Activated CD8-positive, alpha-beta memory T cell treated with anti-CD3 and anti-CD28 coated beads, Interleukin-2, amount 50 U/mL, for 4 hours (primary cell): ENCODE data around the gene HMGCS1.
"Not testable (repeated sequence)": the region's sequence is repeated elsewhere in the genome, so short reads cannot be mapped to it uniquely, and the experiment has no call there.

Experiments used
- DNase-seq: peaks from one replicate; pipeline ENCODE4 v3.0.0-alpha.2; 2020

The HMGCS1 gene

DNA sequence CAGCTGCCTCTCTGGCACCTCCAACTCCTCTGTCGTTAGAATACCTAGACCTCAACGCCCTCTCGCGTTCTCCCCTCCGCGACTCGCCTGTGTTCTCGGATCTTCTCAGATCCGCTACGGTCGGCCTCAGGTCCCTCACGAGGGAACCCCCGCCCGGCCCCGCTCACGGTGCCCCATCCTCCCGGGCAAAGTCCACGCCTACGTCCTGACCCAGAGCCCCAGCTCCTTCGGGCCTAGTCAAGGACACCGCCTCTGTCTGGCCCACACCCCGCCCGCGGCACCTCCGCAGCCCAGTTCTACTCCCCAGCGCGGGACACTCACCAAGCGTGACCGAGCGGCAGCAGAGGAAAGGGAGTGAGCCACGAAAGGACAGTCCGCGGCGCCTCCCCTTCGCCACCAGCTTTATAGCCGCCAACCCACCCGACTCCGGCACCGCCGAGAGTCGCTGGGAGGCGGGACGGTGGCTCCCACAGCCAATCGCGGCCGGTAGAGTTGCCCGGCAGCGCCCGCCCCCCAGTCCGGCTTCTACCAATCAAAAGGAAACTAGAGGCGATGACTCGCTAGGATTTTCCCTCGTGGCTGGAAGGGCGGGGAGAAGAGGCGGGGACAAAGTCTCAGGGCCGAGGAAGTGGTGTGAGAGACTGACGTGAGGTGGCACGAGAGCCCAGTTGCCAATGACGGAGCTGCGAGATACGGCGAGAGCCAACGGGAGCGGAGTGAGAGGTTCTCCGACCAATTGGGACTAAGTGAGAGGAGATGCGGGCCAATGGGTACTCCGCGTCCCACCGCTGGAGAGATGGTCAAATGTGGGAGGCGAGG, at the start of gene HMGCS1:
Gene HMGCS1 (minus strand): TSS at position 378 of the 819 bp plus-strand sequence. CDS start 14,447 bp downstream, outside the sequence.
- peak; percentile 98 for DNase-seq

DNA sequence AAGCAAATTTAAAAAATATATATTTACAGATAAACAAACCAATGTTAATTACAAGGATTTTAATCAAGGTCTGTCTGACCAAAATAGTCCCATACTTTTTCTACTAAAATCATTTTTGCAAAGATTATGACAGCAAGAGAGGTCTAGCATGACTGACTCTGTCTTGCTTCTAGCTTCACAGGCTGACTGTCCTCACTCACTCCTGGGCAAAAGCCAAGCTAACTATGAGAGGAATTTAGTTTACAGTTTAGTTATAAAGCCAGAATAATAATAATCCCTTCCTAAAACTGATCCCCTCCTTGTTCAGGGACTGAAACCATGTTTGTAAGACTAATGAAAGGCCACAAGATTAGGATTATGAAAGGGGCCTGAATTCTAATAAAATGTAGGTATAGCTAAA, 45.5 kb upstream of the HMGCS1 start:
- no peak for DNase-seq

DNA sequence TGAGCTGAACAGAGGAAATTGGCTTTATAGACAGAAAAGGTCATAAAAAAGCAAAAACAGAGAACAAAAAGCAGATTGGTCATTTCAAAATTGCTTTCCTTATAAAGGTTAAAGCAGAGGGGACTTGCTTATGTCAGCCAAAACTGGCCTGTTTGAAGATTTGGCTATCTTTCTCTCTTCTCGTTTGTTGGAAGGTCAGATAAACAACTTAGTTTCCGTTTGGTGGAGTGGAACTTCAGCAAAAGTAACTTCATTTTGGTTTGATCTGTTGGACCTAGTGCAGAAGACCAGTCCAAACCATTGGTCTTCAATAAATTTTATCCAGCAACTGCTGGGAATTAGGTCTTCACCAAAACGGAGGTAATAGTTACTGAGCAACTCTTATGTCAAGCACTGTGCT, 45.1 kb upstream of the HMGCS1 start:
- DNase-seq, result no peak

DNA sequence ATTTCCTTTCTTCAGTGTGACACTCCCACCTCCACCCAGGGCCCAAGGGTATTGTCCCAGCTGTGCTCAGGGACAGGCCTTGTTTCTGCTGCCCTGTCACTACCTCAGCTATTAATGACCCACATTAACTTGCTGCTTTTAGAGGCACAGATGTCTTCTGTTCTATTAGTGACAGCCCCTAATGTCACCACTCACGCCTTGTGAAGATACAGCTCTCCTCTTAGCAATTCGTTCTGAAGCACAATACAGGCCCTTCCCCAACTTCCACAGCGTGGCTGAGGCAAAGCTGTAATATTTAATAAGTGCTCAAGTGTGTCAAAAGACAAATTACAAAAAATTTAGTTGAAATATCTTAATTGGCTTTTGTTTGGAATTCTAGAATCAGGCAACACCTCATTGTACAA, 44.7 kb upstream of the HMGCS1 start:
- no peak for DNase-seq

DNA sequence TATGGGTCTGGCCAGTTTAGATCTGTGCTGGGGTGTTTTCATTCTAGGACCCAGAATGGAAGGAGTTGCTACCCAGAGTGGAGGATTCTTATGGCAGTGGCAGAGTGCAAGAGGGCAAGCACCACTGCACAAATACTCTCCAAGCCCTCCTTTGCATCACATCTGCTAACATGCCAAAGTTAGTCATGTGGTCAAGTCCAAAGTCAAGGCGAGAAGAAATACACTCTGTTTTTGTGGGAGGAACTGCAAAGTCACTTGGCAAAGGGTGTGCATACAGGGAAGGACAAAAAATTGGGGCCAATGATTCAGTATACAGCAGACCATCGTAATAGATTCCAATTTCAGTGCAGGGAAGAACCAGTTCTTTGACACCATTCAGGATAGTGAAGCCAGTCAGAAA, 43.9 kb upstream of the HMGCS1 start:
- no peak for DNase-seq

DNA sequence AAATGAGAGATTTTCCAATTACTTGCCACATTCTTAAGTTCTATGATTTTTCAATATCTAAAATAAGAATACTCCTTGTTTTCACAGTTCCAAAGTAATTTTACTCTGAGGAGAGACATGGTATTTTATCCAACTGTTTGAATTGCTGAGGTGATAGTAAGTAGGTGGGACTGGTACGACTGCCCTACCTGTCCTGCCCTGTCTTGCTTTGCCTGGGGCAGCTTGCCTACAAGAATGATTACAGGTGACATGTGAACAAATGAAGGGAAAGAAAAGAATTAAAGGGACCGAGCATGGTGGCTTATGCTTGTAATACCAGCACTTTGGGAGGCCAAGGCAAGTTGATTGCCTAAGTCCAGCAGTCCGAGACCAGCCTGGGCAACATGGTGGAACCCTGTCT, 41.6 kb upstream of the HMGCS1 start:
- no peak for DNase-seq

DNA sequence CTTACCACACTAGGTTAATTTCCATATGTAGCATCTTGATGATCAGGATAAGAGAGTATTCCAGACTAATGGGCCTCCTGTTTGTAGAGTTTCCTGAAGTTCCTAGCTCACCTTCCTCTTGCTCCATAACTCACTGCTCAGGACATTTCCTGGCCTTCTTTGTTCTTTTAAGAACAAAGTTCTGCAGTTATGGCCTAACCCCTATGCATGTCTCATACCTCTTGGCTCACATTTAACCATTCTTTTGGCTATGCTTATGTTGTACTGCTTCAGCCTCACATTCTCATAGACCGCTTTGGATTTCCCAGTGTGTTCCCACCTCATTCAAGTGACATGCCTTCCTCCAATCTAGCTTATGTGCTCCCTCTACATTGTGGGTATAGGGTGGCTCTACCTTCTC, 40.5 kb upstream of the HMGCS1 start:
- no peak for DNase-seq

DNA sequence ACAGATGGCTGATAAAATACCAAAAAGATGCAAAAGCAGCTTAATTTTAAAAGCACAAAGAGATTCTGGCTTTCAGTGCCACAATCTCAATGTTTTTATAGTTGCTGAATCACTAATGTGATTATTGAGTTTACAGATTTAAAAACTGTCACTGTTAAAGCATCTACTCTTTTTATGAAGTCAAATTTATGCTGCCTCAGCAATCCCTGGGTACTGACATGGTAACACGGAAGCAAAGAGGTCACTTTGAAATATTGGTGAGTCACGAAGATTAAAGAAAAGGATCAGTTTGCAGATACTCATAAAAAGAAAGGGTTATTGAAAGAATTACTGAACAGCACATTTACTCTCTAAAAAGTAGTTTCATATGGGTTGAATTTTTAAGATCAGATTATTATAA, 39.7 kb upstream of the HMGCS1 start:
- DNase-seq, result no peak

DNA sequence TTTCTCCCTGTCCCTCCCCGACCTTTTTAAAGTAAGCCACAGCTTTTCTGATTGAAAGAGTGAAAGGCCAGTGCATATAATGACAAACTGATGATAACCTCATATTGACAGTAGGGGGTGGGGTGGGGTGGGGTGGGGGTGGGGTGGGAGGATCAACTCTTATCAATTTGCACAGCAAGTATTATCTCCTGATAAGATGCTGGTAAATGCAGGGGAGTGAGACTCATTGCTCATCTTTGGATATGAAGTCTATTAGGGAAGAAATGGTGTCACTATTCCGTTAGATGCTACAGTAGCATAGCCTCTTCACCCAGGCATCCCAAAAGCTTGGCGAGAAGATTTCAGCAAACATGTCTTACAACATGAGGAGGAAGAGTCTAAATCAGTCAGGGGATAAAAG, 38.9 kb upstream of the HMGCS1 start:
- DNase-seq, result no peak

DNA sequence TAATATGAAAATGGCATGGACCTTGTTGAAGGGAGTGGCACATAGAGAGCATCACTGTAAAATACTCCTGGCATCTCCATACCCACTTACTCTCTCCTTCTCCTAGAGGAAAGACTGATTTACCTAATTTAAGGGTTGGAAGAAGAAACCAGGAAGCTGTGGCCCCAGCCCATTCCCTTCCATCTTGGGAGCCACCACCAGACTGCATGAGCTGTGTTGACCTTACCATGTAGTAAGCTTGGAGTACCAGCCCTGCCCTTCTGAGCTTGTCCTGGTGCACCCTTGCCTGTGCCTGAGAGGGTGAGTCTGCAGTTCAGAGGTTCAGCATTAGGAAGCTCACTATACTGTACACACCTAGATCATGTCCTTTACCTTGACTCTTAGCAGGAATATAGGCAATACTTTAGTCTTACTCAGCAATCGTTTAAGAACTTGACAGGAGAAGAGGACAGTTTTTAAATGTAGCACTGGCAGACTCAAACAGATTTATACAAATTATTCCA, 35.7 kb upstream of the HMGCS1 start:
- no peak for DNase-seq

DNA sequence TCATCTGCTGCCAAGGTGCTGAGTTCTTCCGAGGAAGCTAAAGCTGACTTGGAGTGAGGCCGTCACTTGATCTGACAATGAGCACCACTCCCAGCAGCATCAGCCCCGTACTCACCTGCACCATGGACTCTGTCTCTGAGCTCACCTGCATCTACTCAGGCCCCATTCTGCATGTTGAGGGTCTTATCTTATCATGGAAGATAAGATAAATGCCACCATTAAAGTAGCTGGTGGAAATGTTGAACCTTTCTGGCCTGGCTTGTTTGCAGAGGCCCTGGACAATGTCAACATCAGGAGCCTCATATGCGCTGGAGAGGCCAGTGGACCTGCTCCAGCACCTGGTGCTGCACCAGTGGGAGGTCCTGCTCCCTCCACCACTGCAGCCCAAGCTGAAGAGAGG, 35.0 kb upstream of the HMGCS1 start:
- DNase-seq, result no peak

DNA sequence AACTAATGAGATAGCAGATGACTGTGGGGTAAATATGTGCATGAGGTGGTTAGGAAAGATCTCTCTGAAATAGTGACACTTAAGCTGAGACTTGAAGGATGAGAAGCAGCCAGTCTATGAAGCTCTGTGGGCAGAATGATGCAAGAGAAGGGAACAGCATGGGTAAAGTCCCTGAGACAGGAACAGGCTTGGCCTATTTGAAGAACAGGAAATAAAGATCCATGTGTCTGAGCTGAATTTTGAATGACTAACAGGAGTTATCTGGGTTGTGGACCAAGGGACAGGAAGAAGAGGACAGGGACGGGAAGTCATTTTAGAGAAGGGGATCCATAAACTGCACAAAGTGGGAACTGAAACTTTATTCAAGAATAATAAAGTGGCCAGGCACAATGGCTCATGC, 25.6 kb upstream of the HMGCS1 start:
- no peak for DNase-seq

DNA sequence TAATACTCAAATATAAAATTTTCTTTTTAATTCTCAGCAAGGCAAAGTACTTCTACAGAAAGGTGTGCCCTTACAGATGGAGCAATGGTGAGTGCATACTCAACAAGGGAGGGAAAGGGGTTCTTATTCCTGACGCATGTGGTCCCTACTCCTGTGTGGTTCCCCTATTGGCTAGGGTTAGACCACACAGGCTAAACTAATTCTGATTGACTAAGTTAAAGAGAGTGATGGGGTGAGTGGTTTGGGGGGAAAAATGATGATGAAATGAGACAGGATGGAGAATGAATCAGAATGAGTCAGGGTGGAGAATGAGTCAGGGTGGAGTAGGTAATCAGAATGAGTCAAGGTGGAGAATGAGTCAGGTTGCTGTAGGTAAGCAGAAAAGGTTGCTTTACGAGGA, 22.9 kb upstream of the HMGCS1 start:
- DNase-seq, result no peak

DNA sequence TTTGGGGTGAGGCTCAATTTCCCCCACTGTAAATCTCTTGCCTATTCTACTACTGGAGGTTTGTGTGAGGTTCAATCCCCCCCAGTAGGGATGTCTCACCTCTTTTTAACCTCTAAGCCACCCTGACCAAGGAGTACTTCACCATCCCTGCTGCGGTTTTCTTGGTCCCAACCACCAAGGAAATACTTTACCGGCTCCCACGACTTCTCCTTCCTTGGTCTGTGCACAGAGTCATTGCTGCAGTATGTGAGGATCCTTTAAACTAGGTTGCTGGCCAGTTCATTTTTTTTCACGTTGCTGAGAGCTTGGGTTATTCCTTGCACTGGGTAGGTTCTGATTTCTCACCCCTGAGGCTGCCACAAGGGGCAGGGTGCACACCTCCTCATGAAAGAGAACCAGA, 22.5 kb upstream of the HMGCS1 start:
- no peak for DNase-seq

DNA sequence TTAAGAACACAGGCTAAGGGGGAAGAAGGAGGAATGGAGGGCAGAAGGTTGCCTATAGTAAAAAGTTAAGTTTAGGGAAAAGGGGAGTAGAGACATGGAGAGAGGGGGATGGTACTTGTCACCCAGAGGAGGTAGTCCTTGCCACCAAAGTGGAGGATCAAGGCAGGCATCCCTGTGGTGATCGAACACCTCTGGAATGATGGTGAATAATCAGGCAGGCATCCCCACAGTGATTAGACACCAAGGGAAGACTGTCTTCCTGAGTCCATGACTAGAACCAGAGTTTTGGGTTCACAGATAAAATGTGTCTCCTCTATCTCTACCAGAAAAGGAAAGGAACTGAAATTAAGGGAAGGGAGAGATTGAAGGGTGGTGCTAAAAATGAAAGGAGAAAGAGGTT, 19.2 kb upstream of the HMGCS1 start:
- DNase-seq, result no peak

DNA sequence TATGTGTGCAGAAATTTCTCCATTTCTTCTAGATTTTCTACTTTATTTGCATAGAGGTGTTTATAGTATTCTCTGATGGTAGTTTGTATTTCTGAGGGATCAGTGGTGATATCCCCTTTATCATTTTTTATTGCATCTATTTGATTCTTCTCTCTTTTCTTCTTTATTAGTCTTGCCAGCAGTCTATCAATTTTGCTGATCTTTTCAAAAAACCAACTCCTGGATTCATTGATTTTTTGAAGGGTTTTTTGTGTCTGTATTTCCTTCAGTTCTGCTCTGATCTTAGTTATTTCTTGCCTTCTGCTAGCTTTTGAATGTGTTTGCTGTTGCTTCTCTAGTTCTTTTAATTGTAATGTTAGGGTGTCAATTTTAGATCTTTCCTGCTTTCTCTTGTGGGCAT, 12.4 kb upstream of the HMGCS1 start:
- not testable (repeated sequence) for DNase-seq

DNA sequence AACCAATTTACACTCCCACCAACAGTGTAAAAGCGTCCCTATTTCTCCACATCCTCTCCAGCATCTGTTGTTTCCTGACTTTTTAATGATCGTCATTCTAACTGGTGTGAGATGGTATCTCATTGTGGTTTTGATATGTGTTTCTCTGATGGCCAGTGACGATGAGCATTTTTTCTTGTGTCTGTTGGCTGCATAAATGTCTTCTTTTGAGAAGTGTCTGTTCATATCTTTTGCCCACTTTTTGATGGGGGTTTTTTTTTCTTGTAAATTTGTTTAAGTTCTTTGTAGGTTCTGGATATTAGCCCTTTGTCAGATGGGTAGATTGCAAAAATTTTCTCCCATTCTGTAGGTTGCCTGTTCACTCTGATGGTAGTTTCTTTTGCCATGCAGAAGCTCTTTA, 10.3 kb upstream of the HMGCS1 start:
- DNase-seq, result not testable (repeated sequence)

DNA sequence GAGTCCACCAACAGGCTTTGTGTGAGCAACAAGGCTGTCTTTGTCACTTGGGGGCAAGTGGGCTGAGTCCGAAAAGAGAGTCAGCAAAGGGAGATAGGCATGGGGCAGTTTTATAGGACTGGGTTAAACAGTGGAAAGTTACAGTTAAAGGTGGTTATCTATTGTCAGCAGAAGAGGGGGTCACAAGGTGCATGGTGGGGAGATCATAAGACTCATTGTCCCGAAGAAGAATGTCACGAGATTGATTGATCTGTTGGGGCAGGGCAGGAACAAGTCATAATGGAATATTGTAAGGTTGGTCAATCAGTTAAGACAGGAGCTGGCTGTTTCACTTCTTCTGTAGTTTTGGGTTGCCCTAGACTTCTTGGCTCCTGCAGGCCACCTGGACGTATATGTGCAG, 7.6 kb upstream of the HMGCS1 start:
- no peak for DNase-seq

DNA sequence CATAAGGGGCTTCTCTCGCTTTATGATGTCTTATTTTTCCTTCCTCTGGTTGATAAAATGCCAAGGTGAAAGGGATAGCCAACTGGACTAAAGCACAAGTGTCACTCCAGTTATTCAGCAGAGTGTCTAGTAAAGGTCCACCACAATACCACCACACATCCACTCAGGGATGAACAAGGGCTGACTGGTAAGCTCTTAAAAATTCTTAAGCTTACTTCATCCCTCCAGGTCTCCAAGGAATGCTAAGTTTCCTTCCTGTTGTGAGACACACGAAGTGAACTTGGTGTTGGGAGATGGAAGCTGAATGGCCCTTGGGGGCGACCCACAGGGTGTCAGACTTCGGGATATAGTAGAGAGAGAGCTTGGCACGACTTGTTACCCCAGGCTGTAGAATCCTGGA, 3.2 kb upstream of the HMGCS1 start:
- no peak for DNase-seq

DNA sequence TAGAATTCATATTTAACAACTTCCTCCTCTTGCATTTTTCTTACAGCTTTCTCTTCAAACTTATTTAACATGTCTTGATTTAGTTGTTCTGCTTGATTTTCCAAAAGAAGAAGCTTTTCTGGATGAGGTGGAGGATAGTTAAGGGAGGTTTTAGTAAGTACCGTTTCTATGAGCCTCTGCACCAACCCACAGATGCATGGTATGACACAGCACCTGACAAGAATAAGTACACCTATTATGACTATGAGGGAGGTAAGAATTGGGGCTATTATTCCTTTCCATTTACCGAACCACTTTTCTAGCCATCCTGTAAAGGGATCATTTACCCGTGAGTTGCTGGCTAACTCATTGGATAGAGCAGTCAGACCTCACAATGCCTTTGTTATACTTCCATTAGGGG, 2.5 kb upstream of the HMGCS1 start:
- no peak for DNase-seq

DNA sequence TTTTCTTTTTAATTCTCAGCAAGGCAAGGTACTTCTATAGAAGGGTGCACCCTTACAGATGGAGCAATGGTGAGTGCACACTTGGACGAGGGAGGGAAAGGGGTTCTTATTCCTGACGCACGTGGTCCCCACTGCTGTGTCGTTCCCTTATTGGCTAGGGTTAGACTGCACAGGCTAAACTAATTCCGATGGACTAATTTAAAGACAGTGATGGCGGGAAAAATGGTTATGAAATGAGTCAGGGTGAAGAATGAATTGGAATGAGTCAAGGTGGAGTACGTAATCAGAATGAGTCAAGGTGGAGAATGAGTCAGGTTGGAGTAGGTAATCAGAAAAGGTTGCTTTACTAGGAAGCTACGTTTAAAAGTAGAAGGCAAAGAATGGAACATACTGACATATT, 2.1 kb upstream of the HMGCS1 start:
- DNase-seq, result no peak

DNA sequence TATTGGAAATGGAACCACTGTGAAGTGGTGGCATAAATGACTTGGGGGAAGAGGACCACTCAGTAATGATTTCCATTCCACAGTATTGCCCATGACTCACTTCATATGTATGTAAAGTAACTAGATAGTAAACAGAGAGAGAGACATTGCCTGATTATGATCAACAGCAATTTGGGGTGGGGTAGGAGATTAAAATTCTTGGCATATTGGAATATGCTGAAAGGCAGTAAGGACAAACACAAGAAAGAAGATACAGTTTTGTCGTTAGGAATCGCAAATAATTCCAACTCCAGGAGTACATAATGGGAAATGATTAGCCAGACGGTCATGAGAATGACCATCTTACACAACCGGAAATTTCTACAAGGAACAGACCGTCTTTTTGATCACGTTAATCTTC, 1.5 kb upstream of the HMGCS1 start:
- DNase-seq, result no peak

DNA sequence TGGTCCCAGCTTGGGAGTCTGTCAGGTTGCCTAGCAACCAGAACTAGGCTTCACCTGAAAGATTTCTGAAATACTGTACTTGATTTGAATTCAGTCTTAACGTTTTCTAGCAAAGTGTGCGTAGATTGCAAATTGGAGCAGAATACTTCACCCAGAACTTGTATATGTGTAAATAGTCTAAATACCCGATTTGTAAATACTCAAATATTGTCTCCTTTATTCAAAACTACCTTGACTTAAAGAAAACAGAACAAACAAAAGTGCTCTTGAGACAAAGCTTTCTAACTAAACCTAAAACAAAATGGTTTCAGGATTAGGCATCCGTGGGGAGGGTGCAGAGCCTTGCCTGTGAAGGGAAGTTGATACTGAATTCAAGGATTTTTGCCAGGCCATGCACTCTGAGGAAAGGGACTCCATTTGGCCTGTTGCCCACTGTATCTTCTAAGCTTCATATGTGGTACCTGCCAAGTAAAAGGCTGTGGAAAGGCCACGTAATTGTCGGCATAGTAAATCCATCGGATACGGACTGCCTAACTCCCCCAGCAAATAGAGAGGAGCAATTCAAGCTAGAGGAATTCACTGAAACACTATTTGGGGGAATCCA, 744 bp upstream of the HMGCS1 start:
- no peak for DNase-seq

DNA sequence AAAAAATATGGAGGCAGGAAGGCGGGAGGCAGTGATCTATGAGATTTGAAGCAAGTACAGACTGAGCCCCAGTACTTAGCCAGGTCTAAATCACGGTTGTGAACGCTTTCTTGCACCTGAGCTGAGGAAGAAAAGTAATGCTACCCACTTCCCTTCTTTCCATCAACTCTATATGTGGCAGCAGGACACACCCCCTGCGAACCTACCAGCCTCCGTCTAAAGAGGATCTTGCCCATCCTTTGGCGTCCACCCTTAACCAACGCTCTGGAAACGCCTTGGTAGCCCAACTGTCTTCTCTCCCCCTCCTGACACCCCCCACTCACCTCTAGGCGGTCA, 545 bp downstream of the HMGCS1 start:
- no peak for DNase-seq
